PC-9 (cell line): ENCODE results near the gene COL6A1. TPM values are rescaled to one million over a fixed set of nuclear protein-coding genes. Genes with fewer than 3 reads are reported as not detected.

Source experiments
- BruUV-seq: library from RNA; stranded (reverse); fragments of 400-500 nt; replicated peaks from 2 replicates; lab custom pipeline; 2021; lab: Mats Ljungman, UMichigan
- CTCF ChIA-PET: fragments of 300-600 bp; sonication (Branson Sonifier 250); formaldehyde crosslinking; loops from one replicate; lab custom pipeline; 2022; ENCODE audit warnings: antibody characterized with exemption; lab: Charles Lee
- POLR2A ChIA-PET: fragments of 300-600 bp; sonication (Branson Sonifier 250); formaldehyde crosslinking; loops from one replicate; lab custom pipeline; 2022; ENCODE audit warnings: antibody characterized with exemption; ENCODE audit not compliant: unreplicated experiment; lab: Charles Lee
- DNase-seq, 2 experiments: peaks; one replicate each; pipeline versions ENCODE4 v3.0.0 to v3.0.0-alpha.2; 2015 to 2022; ENCODE audit warnings: mixed read lengths in 1 of 2
- H2AFZ ChIP-seq: fragments of 200-600 bp; sonication (generic); 2 replicates; pipeline ENCODE4 v1.8.1; 2017; ENCODE audit warnings: antibody characterized with exemption
- H3F3A ChIP-seq: fragments of 200-600 bp; sonication (generic); 2 replicates; pipeline ENCODE4 v1.8.1; 2017; ENCODE audit warnings: antibody characterized with exemption, mild to moderate bottlenecking, low read depth; ENCODE audit not compliant: insufficient read depth
- H3K27ac ChIP-seq: fragments of 200-600 bp; sonication (generic); 2 replicates; pipeline ENCODE4 v1.6.1; 2016; ENCODE audit warnings: mixed run types
- H3K27me3 ChIP-seq: fragments of 200-600 bp; sonication (generic); 2 replicates; pipeline ENCODE4 v1.6.1; 2016; ENCODE audit warnings: low read depth, mixed run types; ENCODE audit not compliant: insufficient read depth
- H3K36me3 ChIP-seq: fragments of 200-600 bp; sonication (generic); 2 replicates; pipeline ENCODE4 v1.6.1; 2016; ENCODE audit warnings: low read depth, mixed run types
- H3K4me1 ChIP-seq: fragments of 200-600 bp; sonication (generic); replicated peaks from 2 replicates; pipeline ENCODE4 v1.6.1; 2016; ENCODE audit warnings: mixed run types; ENCODE audit not compliant: insufficient read depth
- H3K4me2 ChIP-seq: fragments of 200-600 bp; sonication (generic); 2 replicates; pipeline ENCODE4 v1.6.1; 2017; ENCODE audit warnings: mixed run types
- H3K4me3 ChIP-seq: fragments of 200-600 bp; sonication (generic); 2 replicates; pipeline ENCODE4 v1.6.1; 2016; ENCODE audit warnings: mixed run types
- H3K79me2 ChIP-seq: fragments of 200-600 bp; sonication (generic); 2 replicates; pipeline ENCODE4 v1.6.1; 2017; ENCODE audit warnings: low read depth, mixed run types
- H3K9me2 ChIP-seq: fragments of 200-600 bp; sonication (generic); 2 replicates; pipeline ENCODE4 v1.8.1; 2017; ENCODE audit warnings: mild to moderate bottlenecking; ENCODE audit not compliant: insufficient read depth
- H3K9me3 ChIP-seq: fragments of 200-600 bp; sonication (generic); 2 replicates; pipeline ENCODE4 v1.8.1; 2016; ENCODE audit warnings: low read depth; ENCODE audit not compliant: insufficient read depth
- H4K20me1 ChIP-seq: fragments of 200-600 bp; sonication (generic); 2 replicates; pipeline ENCODE4 v1.8.1; 2017; ENCODE audit not compliant: insufficient read depth
- CTCF ChIP-seq: fragments of 200-600 bp; sonication (generic); conservative IDR thresholded peaks from 2 replicates; pipeline ENCODE4 v1.6.1; 2017; ENCODE audit warnings: mixed run types, antibody characterized with exemption, mild to moderate bottlenecking, moderate library complexity
- EZH2 ChIP-seq: fragments of 200-600 bp; sonication (generic); IDR thresholded peaks from 2 replicates; pipeline ENCODE4 v1.8.0; 2017; ENCODE audit warnings: antibody characterized with exemption, low read depth
- intact Hi-C: fragments of 100-400 bp; cut with micrococcal nuclease; formaldehyde crosslinking; loops from one replicate; pipeline ENCODE4 v1.10.0; 2022; ENCODE audit not compliant: unreplicated experiment
- total RNA-seq: library from RNA; stranded (reverse); gene quantifications from 2 replicates; pipeline ENCODE4 v1.2.3, GENCODE V29; 2021

COL6A1 gene
- total RNA-seq, 1 experiment from 2014 or later = 43.1 TPM

DNA sequence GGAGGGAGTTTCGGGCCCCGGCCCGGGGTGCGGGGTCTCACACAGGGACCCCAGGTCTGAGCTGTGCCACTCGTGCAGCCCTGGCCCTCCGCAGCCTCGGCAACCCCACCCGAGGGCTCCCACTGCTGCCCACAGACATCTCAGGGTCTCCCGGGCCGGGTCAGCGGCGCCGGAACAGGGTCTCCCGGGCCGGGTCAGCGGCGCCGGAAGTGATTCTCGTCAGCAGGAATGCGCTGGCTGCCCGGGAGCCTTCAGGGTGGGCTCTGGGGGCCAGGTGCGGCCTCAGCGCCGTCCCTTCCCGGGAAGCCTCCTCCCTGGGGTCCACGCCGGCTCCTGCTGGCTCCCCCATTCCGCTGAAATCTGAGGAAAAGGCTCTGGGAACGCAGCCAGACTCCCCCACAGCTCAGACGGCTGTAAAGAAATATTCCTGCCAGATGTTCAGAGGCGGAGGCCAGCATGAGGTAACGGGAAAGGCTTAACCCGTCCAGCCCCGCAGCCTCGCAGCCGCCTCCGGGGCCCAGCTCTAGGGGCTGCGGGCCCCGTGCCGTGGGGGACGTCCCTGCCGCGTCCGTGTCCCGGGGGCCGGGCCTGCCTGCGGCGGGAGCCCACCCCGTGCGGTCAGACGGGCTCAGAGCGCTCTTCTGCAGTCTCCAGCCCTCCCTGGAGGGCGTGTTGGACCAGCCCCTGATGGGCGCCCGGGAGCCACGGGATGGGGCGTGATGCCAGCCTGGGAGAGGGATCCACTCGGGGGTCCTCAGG, 8.7 kb upstream of the COL6A1 start:
- Histone ChIP-seq H3K27me3 (no peaks in the 10 kb centered on the region), H3K9me3 (no peaks in the 10 kb centered on the region), H2AFZ (no peak overlapping the region), H3K4me3 (no peak overlapping the region), H3F3A (no peaks in the 10 kb centered on the region; the same call in 1 of the 2 replicates), H3K27ac (no peak overlapping the region), H3K4me2 (no peak overlapping the region), H3K4me1 (peaks cover 16% of the 10 kb centered on the region), H4K20me1 (no peaks in the 10 kb centered on the region), H3K79me2 (no peaks in the 10 kb centered on the region), H3K9me2 (no peaks in the 10 kb centered on the region), H3K36me3 (no peaks in the 10 kb centered on the region)
- TF ChIP-seq CTCF (no peak), EZH2 (no peak)
- no TSS peak for BruUV-seq
- no peak for DNase-seq
- ChIA-PET CTCF (interaction anchor here (1.7 kb wide), 1 partner anchor 171 kb away, joined by 5 read pairs; no protein-coding TSS in a partner anchor), POLR2A (interaction anchor here (0.6 to 0.7 kb wide), 2 partner anchors 180 to 182 kb away, joined by 3 read pairs; no protein-coding TSS in a partner anchor)
- intact Hi-C loops = loop anchor here (2.0 to 5.0 kb wide), 2 partner anchors 124 to 170 kb away; partner anchors contain the start of gene COL6A2

DNA sequence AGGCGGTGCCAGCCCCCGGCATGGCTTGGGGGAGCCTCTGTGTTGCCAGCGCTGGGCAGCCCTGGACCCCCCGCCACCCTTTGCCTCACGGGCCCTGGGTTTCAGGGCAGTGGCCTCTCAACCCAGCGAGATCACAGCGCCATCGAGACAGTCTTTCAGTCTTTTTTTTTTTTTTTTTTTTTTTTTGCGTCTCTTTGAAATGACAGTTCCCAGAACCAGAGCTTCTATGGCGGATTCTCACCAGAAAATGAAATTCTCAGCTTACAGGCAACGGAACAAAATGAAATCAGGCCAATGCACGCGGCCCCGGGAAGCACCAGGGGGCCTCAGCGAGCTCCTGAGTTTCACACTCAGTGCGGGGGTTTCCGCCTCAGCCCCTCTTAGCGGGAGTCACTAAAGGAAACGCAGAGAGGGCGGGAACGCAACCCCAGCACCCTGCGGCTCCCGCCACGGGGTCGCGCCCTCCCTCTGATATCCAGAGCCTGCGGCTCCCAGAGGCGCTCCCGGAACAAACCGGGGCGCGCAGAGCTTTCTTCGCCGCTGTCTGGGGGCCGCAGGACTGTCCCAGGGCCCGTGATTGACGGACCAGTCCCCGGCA, 8.0 kb upstream of the COL6A1 start:
- H3K4me1 ChIP-seq = peaks cover 16% of the 10 kb centered on the region
- H3K9me3 ChIP-seq = no peaks in the 10 kb centered on the region
- BruUV-seq = no TSS peak
- no peaks in the 10 kb centered on the region for H3K27me3 ChIP-seq
- intact Hi-C loops = loop anchor here (2.0 to 5.0 kb wide), 2 partner anchors 124 to 169 kb away; partner anchors contain the start of gene COL6A2
- CTCF ChIA-PET = interaction anchor here (0.7 to 1.7 kb wide), 2 partner anchors 170 to 743 kb away, joined by 5 to 12 read pairs; no protein-coding TSS in a partner anchor
- DNase-seq = peak in 1 of 2 experiments; percentile 43
- H3K4me3 ChIP-seq = no peak overlapping the region
- H3K4me2 ChIP-seq = 0 out of 2 replicates have a peak overlapping the region, but pooled peaks have one; percentile 26
- POLR2A ChIA-PET = interaction anchor here (0.6 to 0.7 kb wide), 2 partner anchors 180 to 181 kb away, joined by 3 read pairs; no protein-coding TSS in a partner anchor
- H3K27ac ChIP-seq = no peak overlapping the region
- H4K20me1 ChIP-seq = no peaks in the 10 kb centered on the region
- no peak overlapping the region for H2AFZ ChIP-seq
- no peaks in the 10 kb centered on the region for H3K79me2 ChIP-seq
- H3F3A ChIP-seq = peaks cover 2% of the 10 kb centered on the region; the same call in 1 of the 2 replicates
- no peaks in the 10 kb centered on the region for H3K9me2 ChIP-seq
- H3K36me3 ChIP-seq = no peaks in the 10 kb centered on the region
- TF ChIP-seq EZH2 (no peak), CTCF (peak; percentile 36; the same call in 1 of the 2 replicates)
